ENCODE results near the gene RBM17. TPM values are rescaled to one million over a fixed set of nuclear protein-coding genes. Genes with fewer than 3 reads are reported as not detected.

The RBM17 gene
- total RNA-seq, 4 donors from 2014 or later, result 42.3 to 134 (median 87.6) TPM

- no peak for TF ChIP-seq CTCF (IDR thresholded peaks at IDR 0.05; ENCODE audit: low read depth)
Observed at GRCh38 chr10:6072215-6072934, 16.5 kb upstream of the RBM17 start.

GRCh38 chr10:6074489-6075301, 14.1 kb upstream of the RBM17 start:
- no peak for TF ChIP-seq CTCF (IDR thresholded peaks at IDR 0.05; ENCODE audit: low read depth)

GRCh38 chr10:6077071-6077675, 11.7 kb upstream of the RBM17 start:
- TF ChIP-seq CTCF (IDR thresholded peaks at IDR 0.05; ENCODE audit: low read depth), result no peak

GRCh38 chr10:6079044-6079443, 9.8 kb upstream of the RBM17 start:
- no peak for TF ChIP-seq CTCF (IDR thresholded peaks at IDR 0.05; ENCODE audit: low read depth)

GRCh38 chr10:6080417-6080973, 8.3 kb upstream of the RBM17 start:
- no peak for TF ChIP-seq CTCF (IDR thresholded peaks at IDR 0.05; ENCODE audit: low read depth)

- TF ChIP-seq CTCF (IDR thresholded peaks at IDR 0.05; ENCODE audit: low read depth), result no peak
Observed at GRCh38 chr10:6082496-6083395, 6.1 kb upstream of the RBM17 start.

All from subcutaneous adipose tissue (tissue), 4 donors.